ENCODE results near the gene ZC3H14.
A peak's percentile ranks its signal among the peaks of the same experiment; 100 is the strongest.
"Not testable (repeated sequence)": the region's sequence is repeated elsewhere in the genome, so short reads cannot be mapped to it uniquely, and the experiment has no call there.

ZC3H14 gene, protein sequence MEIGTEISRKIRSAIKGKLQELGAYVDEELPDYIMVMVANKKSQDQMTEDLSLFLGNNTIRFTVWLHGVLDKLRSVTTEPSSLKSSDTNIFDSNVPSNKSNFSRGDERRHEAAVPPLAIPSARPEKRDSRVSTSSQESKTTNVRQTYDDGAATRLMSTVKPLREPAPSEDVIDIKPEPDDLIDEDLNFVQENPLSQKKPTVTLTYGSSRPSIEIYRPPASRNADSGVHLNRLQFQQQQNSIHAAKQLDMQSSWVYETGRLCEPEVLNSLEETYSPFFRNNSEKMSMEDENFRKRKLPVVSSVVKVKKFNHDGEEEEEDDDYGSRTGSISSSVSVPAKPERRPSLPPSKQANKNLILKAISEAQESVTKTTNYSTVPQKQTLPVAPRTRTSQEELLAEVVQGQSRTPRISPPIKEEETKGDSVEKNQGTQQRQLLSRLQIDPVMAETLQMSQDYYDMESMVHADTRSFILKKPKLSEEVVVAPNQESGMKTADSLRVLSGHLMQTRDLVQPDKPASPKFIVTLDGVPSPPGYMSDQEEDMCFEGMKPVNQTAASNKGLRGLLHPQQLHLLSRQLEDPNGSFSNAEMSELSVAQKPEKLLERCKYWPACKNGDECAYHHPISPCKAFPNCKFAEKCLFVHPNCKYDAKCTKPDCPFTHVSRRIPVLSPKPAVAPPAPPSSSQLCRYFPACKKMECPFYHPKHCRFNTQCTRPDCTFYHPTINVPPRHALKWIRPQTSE

GRCh38 chr14:88562831-88563686 lies at the start of gene ZC3H14:
Gene ZC3H14 (plus strand): TSS chr14:88563037. CDS start chr14:88563134, 97 bp downstream.
- H3K4me1 Mint-ChIP-seq (ENCODE audit: low read depth), result peaks cover 24% of the 10 kb centered on the region
- peak; percentile 89 for DNase-seq (ENCODE audit: low spot score)
- peak within 1 kb of the TSS; percentile 94 for H3K27ac Mint-ChIP-seq
- H3K36me3 Mint-ChIP-seq (ENCODE audit: low read depth), result peaks cover 22% of the 10 kb centered on the region
- H3K4me3 Mint-ChIP-seq, result peak within 1 kb of the TSS; percentile 92
- H3K27me3 Mint-ChIP-seq (ENCODE audit: low read depth), result peaks cover 7% of the 10 kb centered on the region
- peaks cover 4% of the 10 kb centered on the region for H3K9me3 Mint-ChIP-seq

- no peak for DNase-seq (ENCODE audit: low spot score)
- Mint-ChIP-seq H3K9me3 (no peaks in the 10 kb centered on the region), H3K27ac (no peak overlapping the region), H3K4me1 (ENCODE audit: low read depth) (peaks cover 4% of the 10 kb centered on the region), H3K4me3 (no peak overlapping the region), H3K27me3 (ENCODE audit: low read depth) (peaks cover 3% of the 10 kb centered on the region), H3K36me3 (ENCODE audit: low read depth) (no peaks in the 10 kb centered on the region)
Measured at GRCh38 chr14:88515499-88516221, 47.2 kb upstream of the ZC3H14 start.

- Mint-ChIP-seq H3K4me3 (no peak overlapping the region), H3K27ac (no peak overlapping the region), H3K27me3 (ENCODE audit: low read depth) (peaks cover 3% of the 10 kb centered on the region), H3K9me3 (no peaks in the 10 kb centered on the region), H3K36me3 (ENCODE audit: low read depth) (no peaks in the 10 kb centered on the region), H3K4me1 (ENCODE audit: low read depth) (peaks cover 4% of the 10 kb centered on the region)
- no peak for DNase-seq (ENCODE audit: low spot score)
Measured at GRCh38 chr14:88516861-88517357, 45.9 kb upstream of the ZC3H14 start.

GRCh38 chr14:88518592-88519512 lies 44.0 kb upstream of the ZC3H14 start:
- DNase-seq (ENCODE audit: low spot score), result no peak
- Mint-ChIP-seq H3K27me3 (ENCODE audit: low read depth) (peaks cover 15% of the 10 kb centered on the region), H3K9me3 (no peaks in the 10 kb centered on the region), H3K4me1 (ENCODE audit: low read depth) (peaks cover 4% of the 10 kb centered on the region), H3K4me3 (no peak overlapping the region), H3K27ac (no peak overlapping the region), H3K36me3 (ENCODE audit: low read depth) (no peaks in the 10 kb centered on the region)

DNA sequence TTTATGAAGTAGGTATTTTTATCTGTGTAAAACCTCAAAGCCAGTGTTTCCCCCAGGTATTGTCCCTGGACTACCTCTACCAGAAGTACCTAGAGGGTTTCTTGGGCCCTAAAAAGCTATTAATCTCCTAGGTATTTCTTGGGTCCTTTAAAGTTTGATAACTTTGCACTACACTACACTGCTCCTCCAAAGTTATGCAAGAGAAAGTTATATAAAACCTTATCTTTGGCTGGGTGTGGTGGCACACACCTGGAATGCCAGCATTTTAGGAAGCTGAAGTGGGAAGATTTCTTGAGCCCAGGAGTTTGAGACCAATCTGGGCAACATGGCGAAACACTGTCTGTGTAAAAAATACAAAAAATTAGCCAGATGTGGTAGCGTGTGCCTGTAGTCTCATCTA lies 42.9 kb upstream of the ZC3H14 start:
- Mint-ChIP-seq H3K27ac (no peak overlapping the region), H3K4me3 (no peak overlapping the region), H3K4me1 (ENCODE audit: low read depth) (peaks cover 4% of the 10 kb centered on the region), H3K27me3 (ENCODE audit: low read depth) (peaks cover 15% of the 10 kb centered on the region), H3K9me3 (no peaks in the 10 kb centered on the region), H3K36me3 (ENCODE audit: low read depth) (no peaks in the 10 kb centered on the region)
- no peak for DNase-seq (ENCODE audit: low spot score)

DNA sequence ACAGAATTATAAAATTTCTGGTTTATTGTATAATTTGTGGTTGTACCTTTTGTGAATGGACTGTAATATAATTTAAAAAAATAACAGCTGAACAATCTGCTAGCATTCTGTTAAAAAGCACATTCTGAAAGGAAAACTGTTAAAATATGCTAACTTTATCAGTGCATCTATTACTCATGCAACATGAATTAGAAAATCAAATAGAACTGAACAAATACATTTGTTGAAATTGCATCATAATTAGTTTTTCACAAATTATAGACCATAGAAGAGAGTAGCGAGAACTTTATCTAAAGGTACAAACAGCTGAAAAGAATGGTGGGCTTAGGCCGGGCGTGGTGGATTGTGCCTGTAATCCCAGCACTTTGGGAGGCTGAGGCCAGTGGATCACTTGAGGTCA lies 41.0 kb upstream of the ZC3H14 start:
- Mint-ChIP-seq H3K27me3 (ENCODE audit: low read depth) (peaks cover 11% of the 10 kb centered on the region), H3K9me3 (no peaks in the 10 kb centered on the region), H3K4me1 (ENCODE audit: low read depth) (peaks cover 2% of the 10 kb centered on the region), H3K36me3 (ENCODE audit: low read depth) (no peaks in the 10 kb centered on the region), H3K4me3 (no peak overlapping the region), H3K27ac (no peak overlapping the region)
- DNase-seq (ENCODE audit: low spot score), result no peak

GRCh38 chr14:88522393-88522792 lies 40.4 kb upstream of the ZC3H14 start:
- no peak for DNase-seq (ENCODE audit: low spot score)
- Mint-ChIP-seq H3K27ac (no peak overlapping the region), H3K4me3 (no peak overlapping the region), H3K9me3 (no peaks in the 10 kb centered on the region), H3K27me3 (ENCODE audit: low read depth) (peaks cover 16% of the 10 kb centered on the region), H3K36me3 (ENCODE audit: low read depth) (no peaks in the 10 kb centered on the region), H3K4me1 (ENCODE audit: low read depth) (no peaks in the 10 kb centered on the region)

GRCh38 chr14:88529889-88530288 lies 32.9 kb upstream of the ZC3H14 start:
- not testable (repeated sequence) for H3K27ac Mint-ChIP-seq; H3K9me3 Mint-ChIP-seq; H3K36me3 Mint-ChIP-seq (ENCODE audit: low read depth); H3K4me3 Mint-ChIP-seq; H3K4me1 Mint-ChIP-seq (ENCODE audit: low read depth); DNase-seq (ENCODE audit: low spot score)
- H3K27me3 Mint-ChIP-seq (ENCODE audit: low read depth), result peaks cover 22% of the 10 kb centered on the region

DNA sequence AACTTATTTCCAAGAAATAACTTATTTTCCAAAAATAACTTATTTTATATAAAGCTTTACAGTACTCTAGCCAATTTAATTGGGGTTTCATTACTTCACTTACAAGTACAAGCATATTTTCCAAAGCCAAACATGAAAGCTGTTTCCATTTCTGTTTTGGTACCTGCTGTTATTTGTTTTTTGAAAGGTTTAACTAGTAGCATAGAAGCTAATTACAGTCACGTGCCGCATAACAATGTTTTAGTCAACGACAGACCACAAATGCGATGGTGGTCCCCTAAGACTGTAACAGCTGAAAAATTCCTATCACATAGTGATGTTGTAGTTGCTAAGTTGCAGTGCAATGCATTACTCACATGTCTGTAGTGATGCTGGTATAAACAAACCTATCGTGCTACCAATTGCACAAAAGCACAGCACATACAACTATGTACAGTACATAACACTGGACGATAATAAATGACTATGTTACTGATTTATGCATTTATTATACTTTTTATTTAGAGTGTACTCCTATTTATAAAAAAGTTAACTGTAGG lies 29.7 kb upstream of the ZC3H14 start:
- no peaks in the 10 kb centered on the region for H3K9me3 Mint-ChIP-seq
- no peaks in the 10 kb centered on the region for H3K4me1 Mint-ChIP-seq (ENCODE audit: low read depth)
- peaks cover 14% of the 10 kb centered on the region for H3K27me3 Mint-ChIP-seq (ENCODE audit: low read depth)
- H3K27ac Mint-ChIP-seq, result no peak overlapping the region
- no peak for DNase-seq (ENCODE audit: low spot score)
- no peaks in the 10 kb centered on the region for H3K36me3 Mint-ChIP-seq (ENCODE audit: low read depth)
- no peak overlapping the region for H3K4me3 Mint-ChIP-seq

- H3K27ac Mint-ChIP-seq, result no peak overlapping the region
- no peak overlapping the region for H3K4me3 Mint-ChIP-seq
- peaks cover 9% of the 10 kb centered on the region for H3K27me3 Mint-ChIP-seq (ENCODE audit: low read depth)
- no peak for DNase-seq (ENCODE audit: low spot score)
- H3K36me3 Mint-ChIP-seq (ENCODE audit: low read depth), result no peaks in the 10 kb centered on the region
- no peaks in the 10 kb centered on the region for H3K9me3 Mint-ChIP-seq
- no peaks in the 10 kb centered on the region for H3K4me1 Mint-ChIP-seq (ENCODE audit: low read depth)
Measured at GRCh38 chr14:88535149-88535548, 27.7 kb upstream of the ZC3H14 start.

DNA sequence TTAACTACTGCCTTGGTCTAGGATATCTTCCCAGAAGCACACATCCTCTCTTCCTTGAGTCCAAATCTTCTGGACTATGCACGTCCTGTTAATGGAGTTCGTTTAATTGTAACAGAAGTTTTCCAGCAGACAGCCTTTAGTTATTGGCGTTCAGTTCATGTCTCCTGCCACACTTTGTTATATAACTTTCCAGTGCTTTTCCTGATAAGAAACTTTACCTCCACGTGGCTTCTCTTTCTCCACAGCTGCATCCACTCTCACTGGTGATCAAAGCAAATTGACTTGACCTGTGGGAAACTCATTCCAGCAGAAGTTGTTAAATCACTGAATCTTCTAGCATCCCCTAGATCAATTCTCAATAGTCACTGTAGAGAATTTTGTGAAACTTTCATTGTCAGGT lies 27.0 kb upstream of the ZC3H14 start:
- Mint-ChIP-seq H3K27ac (no peak overlapping the region), H3K4me3 (no peak overlapping the region), H3K4me1 (ENCODE audit: low read depth) (no peaks in the 10 kb centered on the region), H3K27me3 (ENCODE audit: low read depth) (peaks cover 6% of the 10 kb centered on the region), H3K9me3 (no peaks in the 10 kb centered on the region), H3K36me3 (ENCODE audit: low read depth) (no peaks in the 10 kb centered on the region)
- no peak for DNase-seq (ENCODE audit: low spot score)

- Mint-ChIP-seq H3K27me3 (ENCODE audit: low read depth) (peaks cover 3% of the 10 kb centered on the region), H3K4me1 (ENCODE audit: low read depth) (no peaks in the 10 kb centered on the region), H3K4me3 (no peak overlapping the region), H3K27ac (no peak overlapping the region), H3K36me3 (ENCODE audit: low read depth) (no peaks in the 10 kb centered on the region), H3K9me3 (no peaks in the 10 kb centered on the region)
- no peak for DNase-seq (ENCODE audit: low spot score)
Measured at GRCh38 chr14:88541324-88541723, 21.5 kb upstream of the ZC3H14 start.
